SKM-1 (cell line): ENCODE results near the gene WDR27.

Experiments
- DNase-seq: peaks from one replicate; lab custom pipeline; 2025; ENCODE audit not compliant: unreplicated experiment; lab: John Stamatoyannopoulos, UW

The WDR27 gene

DNA sequence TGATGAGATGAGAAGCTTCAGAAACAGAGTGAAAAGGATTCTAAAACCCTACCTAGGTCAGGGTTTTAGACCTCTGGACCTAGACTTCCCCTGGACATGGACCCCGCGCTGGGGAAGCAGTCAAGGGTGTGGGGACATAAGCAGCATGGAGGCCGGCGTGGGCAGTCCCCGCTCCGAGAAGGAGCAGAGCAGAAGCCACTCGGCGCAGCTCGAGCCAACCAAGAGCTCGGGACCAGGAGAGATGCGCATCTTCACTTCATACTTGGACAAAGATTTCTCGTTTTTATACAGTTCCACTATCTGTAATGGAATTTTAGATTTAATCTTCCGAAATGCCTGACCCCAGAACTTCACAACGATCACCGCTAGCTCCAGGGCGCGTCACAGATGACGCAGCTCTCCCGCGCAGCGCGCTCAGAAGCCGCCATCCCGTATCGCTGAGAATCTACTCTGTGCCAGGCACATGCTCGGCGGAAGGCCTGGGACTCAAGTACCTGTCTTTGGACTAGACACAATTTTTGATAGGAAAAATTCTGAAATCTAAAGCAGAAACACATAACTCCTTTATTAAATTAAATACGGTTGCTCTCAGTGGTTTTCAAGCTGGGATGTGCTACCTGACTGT lies 60.3 kb downstream of the WDR27 start:
- no peak for DNase-seq

- no peak for DNase-seq
These were observed 60.8 kb downstream of the WDR27 start for GRCh38 chr6:169640983-169641382.

DNA sequence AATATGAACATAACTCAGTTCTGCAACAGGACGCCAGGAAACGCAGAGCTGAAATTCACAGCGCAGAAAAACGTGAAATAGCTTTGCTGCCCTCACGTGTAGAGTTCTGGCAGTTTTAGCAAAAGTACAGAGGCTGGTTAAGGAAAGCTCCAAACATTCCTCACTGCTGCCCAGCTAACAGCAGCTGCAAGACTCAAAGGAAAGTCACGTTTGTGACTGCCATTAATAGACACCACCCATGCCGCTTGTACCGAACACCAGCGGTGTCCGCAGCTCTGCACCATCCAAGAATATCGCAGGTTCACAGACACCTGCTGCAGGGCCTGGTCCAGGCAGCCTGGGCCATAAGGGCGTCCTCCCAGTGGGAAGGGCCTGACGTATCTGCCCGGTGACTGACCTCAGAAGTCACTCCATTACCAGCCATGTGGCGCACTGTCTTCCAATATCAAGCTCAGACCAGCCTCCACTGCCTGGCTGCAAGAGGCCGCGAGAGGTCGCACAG lies 61.4 kb downstream of the WDR27 start:
- DNase-seq = no peak

DNA sequence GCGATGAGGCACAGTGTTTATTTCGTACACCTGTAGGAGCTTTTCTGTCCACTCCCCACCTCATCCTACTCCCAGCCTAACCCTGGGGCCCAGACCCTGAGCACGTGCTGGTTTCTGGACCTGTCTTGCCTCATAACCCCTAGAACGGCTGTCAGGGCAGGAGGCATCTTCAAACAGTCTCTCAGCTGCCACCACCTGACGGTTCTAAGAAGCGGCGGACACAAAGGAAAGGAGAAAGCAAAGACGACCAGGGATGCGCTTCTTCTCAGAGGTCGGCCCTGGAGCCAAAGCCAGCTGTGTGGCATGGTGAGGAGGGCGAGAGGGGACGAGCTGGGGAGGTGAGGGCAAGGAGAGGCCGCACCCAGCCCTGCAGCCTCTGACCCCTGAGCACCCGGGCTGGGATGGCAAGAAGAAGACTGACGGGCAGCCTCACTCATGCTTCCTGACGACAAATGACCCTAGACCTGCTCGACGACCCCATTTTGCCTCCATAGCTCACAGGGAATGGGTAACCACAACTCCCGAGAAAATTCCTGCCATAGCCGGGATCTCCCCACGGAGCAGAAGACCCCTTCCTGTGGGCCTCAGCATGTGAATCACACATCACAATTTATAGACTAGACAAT lies 62.1 kb downstream of the WDR27 start:
- DNase-seq = no peak

DNA sequence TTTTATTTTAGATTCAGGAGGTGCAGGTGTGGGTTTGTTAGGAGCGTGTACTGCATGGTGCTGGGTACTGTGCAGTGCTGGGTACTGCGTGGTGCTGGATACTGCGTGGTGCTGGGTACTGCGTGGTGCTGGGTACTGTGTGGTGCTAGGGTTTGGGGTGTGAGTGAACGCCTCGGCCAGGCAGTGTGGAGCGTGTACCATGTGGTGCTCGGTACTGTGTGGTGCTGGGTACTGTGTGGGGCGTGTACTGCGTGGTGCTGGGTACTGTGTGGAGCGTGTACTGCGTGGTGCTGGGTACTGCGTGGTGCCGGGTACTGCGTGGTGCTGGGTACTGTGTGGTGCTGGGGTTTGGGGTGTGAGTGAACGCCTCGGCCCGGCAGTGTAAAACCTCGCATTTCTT lies 62.9 kb downstream of the WDR27 start:
- DNase-seq = no peak

DNA sequence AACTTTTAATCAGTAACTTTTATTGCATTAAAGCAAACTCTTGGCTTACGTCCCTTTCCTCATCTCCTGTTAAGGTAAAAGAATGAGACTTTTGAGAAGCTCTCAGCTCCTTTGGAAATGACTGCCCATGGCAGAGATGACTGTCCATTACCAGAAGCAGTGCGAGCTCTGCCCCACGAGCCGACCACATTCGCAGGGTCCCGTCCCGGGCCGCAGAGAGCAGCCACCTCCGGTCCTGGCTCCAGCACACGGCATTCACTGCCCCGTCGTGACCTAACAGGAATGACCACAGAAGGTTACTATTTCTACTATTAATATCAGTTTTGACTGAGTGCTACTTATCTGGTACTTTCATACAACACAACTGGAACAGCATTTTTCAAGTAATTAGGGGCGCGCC lies 63.4 kb downstream of the WDR27 start:
- DNase-seq = no peak

DNA sequence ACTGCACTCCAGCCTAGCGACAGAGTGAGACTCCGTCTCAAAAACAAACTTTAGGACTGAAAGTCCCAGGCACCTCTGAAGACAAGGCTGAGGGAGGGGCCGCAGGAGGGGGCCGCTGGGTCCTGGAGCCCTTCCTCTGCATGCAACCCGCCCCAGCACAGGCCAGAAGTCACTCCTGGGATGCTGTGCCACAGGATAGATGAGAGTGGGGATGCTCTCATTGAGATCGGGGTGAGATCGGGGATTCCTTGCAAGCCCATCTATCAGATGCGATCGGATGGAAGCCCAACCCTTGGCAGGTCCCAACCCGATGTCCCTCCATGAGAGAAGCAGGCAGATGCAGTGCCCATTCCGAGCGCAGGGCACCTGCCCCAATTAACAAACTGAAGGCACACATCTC lies 66.5 kb downstream of the WDR27 start:
- DNase-seq = no peak

GRCh38 chr6:169632841-169633240 lies 69.0 kb downstream of the WDR27 start:
- no peak for DNase-seq

DNA sequence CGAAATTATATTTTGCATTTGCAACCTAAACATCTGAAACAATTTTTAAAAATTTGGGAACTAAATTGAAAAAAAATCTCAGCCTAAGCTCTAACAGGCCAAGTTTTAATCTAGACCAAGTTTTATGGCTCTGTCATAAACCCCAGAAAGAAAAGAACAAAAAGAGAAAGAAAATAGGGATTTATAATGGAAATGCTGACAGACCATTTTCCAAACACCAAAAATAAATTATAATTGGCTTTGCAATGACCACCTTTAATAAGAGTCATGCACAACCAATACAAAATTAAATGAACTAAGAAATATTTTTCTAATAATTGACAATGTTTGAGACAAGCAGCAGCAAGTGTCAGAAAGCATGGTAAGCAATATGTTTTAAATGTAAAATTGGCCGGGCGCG lies 72.6 kb downstream of the WDR27 start:
- DNase-seq = no peak

- no peak for DNase-seq
These were observed 73.9 kb downstream of the WDR27 start for GRCh38 chr6:169627736-169628607.

GRCh38 chr6:169626649-169627048 lies 75.2 kb downstream of the WDR27 start:
- DNase-seq = no peak

DNA sequence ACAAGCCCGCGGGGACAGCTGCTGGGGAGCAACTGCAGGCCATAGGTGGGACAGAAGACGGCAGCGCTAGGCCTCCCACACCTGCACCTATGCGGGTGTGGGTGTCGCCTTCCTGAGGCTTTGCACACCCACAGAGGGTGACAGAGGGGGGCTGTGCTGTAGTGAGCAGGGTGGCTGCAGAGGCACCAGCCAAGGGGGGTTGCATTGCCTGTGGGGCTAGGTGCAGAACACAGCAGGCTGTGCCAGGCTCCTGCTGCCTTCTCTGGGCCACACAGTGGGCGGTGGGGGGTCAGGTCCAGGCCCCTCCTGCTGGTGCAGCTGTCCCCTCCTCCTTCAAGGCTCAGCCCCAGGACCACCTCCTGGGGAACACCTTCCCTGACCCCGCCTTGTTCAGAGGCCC lies 75.7 kb downstream of the WDR27 start:
- DNase-seq = no peak

GRCh38 chr6:169625376-169625775 lies 76.5 kb downstream of the WDR27 start:
- no peak for DNase-seq

- no peak for DNase-seq
These were observed 77.0 kb downstream of the WDR27 start for GRCh38 chr6:169624785-169625184.

- no peak for DNase-seq
These were observed 77.9 kb downstream of the WDR27 start for GRCh38 chr6:169623975-169624374.

DNA sequence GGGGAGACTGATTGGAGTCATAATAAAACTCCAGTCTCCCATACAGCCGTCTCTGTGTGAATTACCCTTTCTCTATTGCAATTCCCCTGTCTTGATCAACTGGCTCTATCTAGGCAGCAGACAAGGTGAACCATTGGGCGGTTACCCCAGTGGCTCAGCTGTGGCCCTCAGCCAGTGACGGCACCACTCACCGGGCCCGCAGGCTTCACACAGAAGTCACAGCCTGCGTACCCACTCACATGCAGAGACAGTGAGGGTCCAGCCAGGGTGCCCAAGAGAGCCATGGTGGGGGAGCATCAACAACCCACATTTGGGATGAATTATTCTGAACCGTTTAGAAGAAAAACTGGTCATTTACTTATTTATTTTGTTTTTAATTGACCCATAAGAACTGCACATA lies 78.5 kb downstream of the WDR27 start:
- DNase-seq = no peak

GRCh38 chr6:169622618-169623017 lies 79.2 kb downstream of the WDR27 start:
- DNase-seq = peak; percentile 20

- no peak for DNase-seq
These were observed 80.5 kb downstream of the WDR27 start for GRCh38 chr6:169621311-169621710.

DNA sequence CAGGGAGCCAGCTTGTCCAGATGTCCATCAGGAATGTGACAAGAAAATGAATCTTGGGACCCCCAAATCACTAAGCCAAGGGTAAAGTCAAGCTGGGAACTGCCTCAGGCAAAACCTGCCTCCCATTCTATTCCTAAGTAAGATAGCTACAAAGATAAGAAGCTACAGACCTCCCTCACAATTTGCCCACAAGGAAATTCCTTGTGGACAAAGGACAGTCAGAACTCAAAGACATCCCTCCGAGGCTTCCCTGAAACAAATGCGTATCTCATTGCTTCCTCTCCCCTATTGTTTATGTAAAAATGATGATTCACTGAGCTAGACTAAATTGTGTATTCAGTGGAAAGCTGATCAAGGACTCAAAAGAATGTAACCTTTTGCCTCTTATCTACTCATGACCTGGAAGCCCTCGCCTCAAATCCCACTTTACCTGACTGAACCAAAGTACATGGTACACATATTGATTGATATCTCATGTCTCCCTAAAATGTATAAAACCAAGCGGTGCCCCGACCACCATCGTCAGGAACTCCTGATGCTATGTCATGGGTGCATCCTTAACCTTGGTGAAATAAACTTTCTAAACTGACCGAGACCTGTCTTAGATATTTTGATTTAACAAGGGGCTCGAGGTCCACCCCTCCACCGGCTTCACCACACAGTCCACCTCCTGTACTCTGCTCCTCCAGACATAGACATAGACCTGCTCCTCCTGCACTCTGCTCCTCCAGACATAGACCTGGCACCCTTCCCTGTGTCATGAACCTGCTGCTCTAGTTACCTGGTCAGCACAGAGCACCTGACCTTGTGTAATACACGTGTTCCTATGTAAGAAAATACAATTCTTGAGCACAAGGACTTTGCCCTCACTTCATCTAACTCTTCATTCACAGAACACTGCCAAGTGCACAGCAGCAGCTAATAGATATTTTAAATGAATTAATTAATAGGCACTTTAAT lies 81.4 kb downstream of the WDR27 start:
- no peak for DNase-seq

- DNase-seq = no peak
These were observed 82.2 kb downstream of the WDR27 start for GRCh38 chr6:169619650-169620049.
